Activated CD8-positive, alpha-beta T cell treated with anti-CD3 and anti-CD28 coated beads for 36 hours (primary cell): Measurements from ENCODE around the gene SCARF2. TPM values are rescaled to one million over a fixed set of nuclear protein-coding genes. Genes with fewer than 3 reads are reported as not detected.
"Not testable (repeated sequence)": the region's sequence is repeated elsewhere in the genome, so short reads cannot be mapped to it uniquely, and the experiment has no call there.

Experiments
- ATAC-seq: fragments of 200-7000 bp; cut with Tn5 transposase; one replicate; pipeline ENCODE4 v1.10.0; 2021; ENCODE audit warnings: mild to moderate bottlenecking, moderate library complexity
- CTCF ChIA-PET: fragments of 350-600 bp; sonication (Branson Sonifier 250); formaldehyde crosslinking; loops from one replicate; lab custom pipeline; 2021; ENCODE audit warnings: antibody characterized with exemption; lab: Charles Lee
- POLR2A ChIA-PET: fragments of 350-600 bp; sonication (Branson Sonifier 250); formaldehyde crosslinking; loops from one replicate; lab custom pipeline; 2021; ENCODE audit warnings: antibody characterized with exemption; lab: Charles Lee
- DNase-seq: peaks from one replicate; pipeline ENCODE4 v3.0.0-alpha.2; 2020
- H3K27ac Mint-ChIP-seq: one replicate; pipeline ENCODE4 v1.8.0; 2021; ENCODE audit warnings: mild to moderate bottlenecking, mixed read lengths
- H3K27me3 Mint-ChIP-seq: one replicate; pipeline ENCODE4 v1.8.0; 2021; ENCODE audit warnings: mixed read lengths
- H3K36me3 Mint-ChIP-seq: one replicate; pipeline ENCODE4 v1.8.0; 2021; ENCODE audit warnings: low read depth, mixed read lengths
- H3K4me1 Mint-ChIP-seq: one replicate; pipeline ENCODE4 v1.8.0; 2021; ENCODE audit warnings: low read depth, mixed read lengths
- H3K4me3 Mint-ChIP-seq: one replicate; pipeline ENCODE4 v1.8.0; 2021; ENCODE audit warnings: mild to moderate bottlenecking, moderate library complexity, mixed read lengths
- H3K9me3 Mint-ChIP-seq: one replicate; pipeline ENCODE4 v1.8.0; 2021; ENCODE audit warnings: mixed read lengths
- intact Hi-C: fragments of 100-400 bp; cut with micrococcal nuclease; formaldehyde crosslinking; loops from one replicate; pipeline ENCODE4 v1.10.0; 2022
- total RNA-seq, 2 experiments: library from RNA; stranded (reverse); gene quantifications; one replicate each; pipeline ENCODE4 v1.2.3, GENCODE V29; 2021
- TF ChIP-seq, protein P1 (sequence below): fragments of 200-600 bp; IDR thresholded peaks from one replicate; pipeline ENCODE4 v1.8.0; 2022; ENCODE audit warnings: antibody characterized with exemption, mild to moderate bottlenecking

SCARF2 gene
- total RNA-seq, 2 experiments from 2014 or later: 0.20 to 0.27 TPM

DNA sequence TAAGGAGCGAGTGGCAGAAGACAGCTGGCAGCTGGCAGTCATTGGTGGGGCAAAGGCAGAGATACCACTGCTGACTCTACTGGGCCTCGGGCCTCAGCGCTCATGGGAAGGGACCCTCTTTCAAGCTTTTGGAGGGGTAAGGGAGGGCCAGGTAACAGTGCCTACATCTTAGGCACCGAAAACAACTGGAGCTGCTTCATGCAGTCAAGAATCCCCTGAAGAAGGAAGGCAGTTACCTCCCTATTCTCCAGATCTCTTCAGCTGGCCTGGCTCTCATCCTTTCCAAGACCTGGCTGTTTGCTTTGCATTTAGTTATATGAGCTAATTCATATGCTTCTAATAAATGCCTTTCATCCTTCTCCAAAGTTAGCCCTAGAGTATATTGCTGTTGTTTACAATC lies 59.5 kb downstream of the SCARF2 start:
- CTCF ChIA-PET: interaction anchor here (1.4 kb wide), 1 partner anchor 92 kb away, joined by 3 read pairs; no protein-coding TSS in a partner anchor
- Mint-ChIP-seq H3K4me3 (no peak overlapping the region), H3K27ac (no peak overlapping the region), H3K27me3 (no peaks in the 10 kb centered on the region), H3K36me3 (no peaks in the 10 kb centered on the region), H3K4me1 (no peaks in the 10 kb centered on the region), H3K9me3 (no peaks in the 10 kb centered on the region)
- intact Hi-C loops: no loop called here
- ATAC-seq (no peak), DNase-seq (no peak)
- POLR2A ChIA-PET: interaction anchor here (0.6 to 1.1 kb wide), 2 partner anchors 111 to 115 kb away, joined by 3 read pairs; no protein-coding TSS in a partner anchor
- TF ChIP-seq, protein P1, sequence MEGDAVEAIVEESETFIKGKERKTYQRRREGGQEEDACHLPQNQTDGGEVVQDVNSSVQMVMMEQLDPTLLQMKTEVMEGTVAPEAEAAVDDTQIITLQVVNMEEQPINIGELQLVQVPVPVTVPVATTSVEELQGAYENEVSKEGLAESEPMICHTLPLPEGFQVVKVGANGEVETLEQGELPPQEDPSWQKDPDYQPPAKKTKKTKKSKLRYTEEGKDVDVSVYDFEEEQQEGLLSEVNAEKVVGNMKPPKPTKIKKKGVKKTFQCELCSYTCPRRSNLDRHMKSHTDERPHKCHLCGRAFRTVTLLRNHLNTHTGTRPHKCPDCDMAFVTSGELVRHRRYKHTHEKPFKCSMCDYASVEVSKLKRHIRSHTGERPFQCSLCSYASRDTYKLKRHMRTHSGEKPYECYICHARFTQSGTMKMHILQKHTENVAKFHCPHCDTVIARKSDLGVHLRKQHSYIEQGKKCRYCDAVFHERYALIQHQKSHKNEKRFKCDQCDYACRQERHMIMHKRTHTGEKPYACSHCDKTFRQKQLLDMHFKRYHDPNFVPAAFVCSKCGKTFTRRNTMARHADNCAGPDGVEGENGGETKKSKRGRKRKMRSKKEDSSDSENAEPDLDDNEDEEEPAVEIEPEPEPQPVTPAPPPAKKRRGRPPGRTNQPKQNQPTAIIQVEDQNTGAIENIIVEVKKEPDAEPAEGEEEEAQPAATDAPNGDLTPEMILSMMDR: no peak

DNA sequence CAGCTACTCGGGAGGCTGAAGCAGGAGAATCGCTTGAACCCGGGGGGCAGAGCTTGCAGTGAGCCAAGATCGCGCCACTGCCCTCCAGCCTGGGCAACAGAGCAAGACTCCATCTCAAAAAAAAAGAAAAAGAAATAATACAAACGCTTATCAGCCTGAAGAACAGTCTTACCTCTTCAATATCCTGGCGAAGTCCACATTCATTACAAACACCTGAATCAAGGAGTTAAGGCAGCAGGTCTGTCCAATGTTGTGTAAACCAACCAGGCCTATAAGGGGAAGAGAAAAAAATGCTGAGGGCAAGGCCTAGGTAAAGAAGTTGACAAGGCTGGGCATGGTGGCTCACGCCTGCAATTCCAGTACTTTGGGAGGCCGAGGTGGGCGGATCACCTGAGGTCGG lies 60.6 kb downstream of the SCARF2 start:
- DNase-seq, H3K9me3 Mint-ChIP-seq, H3K4me1 Mint-ChIP-seq, intact Hi-C loops, H3K27me3 Mint-ChIP-seq, H3K36me3 Mint-ChIP-seq, CTCF ChIA-PET, POLR2A ChIA-PET, H3K27ac Mint-ChIP-seq, H3K4me3 Mint-ChIP-seq, ATAC-seq: not testable (repeated sequence)

DNA sequence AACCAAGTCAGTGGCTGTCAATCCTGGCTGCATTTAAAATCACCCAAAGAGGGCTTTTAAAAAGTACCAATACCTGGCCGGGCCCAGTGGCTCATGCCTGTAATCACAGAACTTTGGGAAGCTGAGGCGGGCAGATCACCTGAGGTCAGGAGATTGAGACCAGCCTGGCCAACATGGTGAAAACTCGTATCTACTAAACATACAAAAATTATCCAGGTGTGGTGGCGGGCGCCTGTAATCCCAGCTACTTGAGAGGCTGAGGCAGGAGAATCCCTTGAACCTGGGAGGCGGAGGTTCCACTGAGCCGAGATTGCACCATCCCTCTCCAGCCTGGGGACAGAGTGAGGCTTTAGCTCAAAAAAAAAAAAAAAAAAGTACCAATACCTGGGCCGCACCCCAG lies 61.3 kb downstream of the SCARF2 start:
- not testable (repeated sequence) for H3K27me3 Mint-ChIP-seq

More for the DNA sequence above, 61.3 kb downstream of the SCARF2 start:
- H3K9me3 Mint-ChIP-seq, CTCF ChIA-PET, ATAC-seq, DNase-seq, intact Hi-C loops, H3K27ac Mint-ChIP-seq, H3K4me1 Mint-ChIP-seq, H3K36me3 Mint-ChIP-seq, H3K4me3 Mint-ChIP-seq, POLR2A ChIA-PET: not testable (repeated sequence)

Other genes with a start within 250 kb of the SCARF2 start
- 1 to 10 TPM; 2.8 to 3.7 TPM for gene RTN4R, start 169.5 kb downstream of the SCARF2 start, total RNA-seq
- gene DGCR6L, start 117.8 kb downstream of the SCARF2 start, total RNA-seq: 10 to 100 TPM; 30.7 to 32.0 TPM
- 10 to 100 TPM; 11.8 to 13.4 TPM for gene ZNF74, start 43.7 kb downstream of the SCARF2 start, total RNA-seq
- gene KLHL22, start 58.0 kb upstream of the SCARF2 start, total RNA-seq: 10 to 100 TPM; 16.3 to 17.9 TPM
- gene MED15, start 69.8 kb upstream of the SCARF2 start, total RNA-seq: 100 to 1,000 TPM; 110 to 118 TPM